ENCODE results near the gene CKMT1B.
"Not testable (repeated sequence)": the region's sequence is repeated elsewhere in the genome, so short reads cannot be mapped to it uniquely, and the experiment has no call there.

CKMT1B gene

DNA sequence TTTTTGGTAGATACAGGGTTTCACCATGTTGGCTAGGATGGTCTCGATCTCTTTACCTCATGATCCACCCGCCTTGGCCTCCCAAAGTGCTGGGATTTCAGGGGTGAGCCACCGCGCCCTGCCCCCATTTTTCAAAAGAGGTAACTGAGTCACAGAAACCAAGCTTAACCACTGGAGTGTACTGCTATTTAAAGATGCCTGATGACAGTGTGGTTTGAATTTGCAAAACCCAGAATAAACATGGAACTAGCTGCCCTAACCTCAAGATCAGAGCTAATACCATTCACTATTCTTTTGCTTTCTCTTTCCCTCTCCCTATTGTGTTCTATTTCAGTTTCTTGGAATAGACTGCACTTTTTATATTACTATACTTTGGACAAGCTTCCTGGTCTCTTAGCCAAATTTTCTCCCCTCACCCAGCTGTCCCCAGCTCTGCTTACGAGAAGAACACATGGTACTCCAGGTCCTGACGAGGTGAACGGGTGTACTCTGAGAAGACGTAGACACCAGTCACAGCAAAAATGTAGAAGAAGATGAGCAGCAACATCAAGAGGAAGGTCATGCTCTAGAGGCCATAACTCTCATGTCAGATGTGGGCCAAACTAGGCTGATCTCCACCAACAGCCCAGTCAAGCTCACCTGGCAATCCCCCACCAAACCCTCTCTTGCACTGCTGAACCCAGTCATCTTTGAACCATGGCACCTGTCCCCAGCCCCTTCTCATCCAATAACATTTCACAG is 44.8 kb downstream of the CKMT1B start:
- DNase-seq, result not testable (repeated sequence)
